ENCODE measurements around the gene RPL39L.

The RPL39L gene

GRCh38 chr3:187093320-187093719, 46.0 kb downstream of the RPL39L start:
- no peak for DNase-seq

- no peak for DNase-seq
These were observed 50.6 kb downstream of the RPL39L start for GRCh38 chr3:187088701-187089100.

GRCh38 chr3:187086831-187087230, 52.5 kb downstream of the RPL39L start:
- no peak for DNase-seq

GRCh38 chr3:187085933-187086332, 53.4 kb downstream of the RPL39L start:
- DNase-seq, result no peak

DNA sequence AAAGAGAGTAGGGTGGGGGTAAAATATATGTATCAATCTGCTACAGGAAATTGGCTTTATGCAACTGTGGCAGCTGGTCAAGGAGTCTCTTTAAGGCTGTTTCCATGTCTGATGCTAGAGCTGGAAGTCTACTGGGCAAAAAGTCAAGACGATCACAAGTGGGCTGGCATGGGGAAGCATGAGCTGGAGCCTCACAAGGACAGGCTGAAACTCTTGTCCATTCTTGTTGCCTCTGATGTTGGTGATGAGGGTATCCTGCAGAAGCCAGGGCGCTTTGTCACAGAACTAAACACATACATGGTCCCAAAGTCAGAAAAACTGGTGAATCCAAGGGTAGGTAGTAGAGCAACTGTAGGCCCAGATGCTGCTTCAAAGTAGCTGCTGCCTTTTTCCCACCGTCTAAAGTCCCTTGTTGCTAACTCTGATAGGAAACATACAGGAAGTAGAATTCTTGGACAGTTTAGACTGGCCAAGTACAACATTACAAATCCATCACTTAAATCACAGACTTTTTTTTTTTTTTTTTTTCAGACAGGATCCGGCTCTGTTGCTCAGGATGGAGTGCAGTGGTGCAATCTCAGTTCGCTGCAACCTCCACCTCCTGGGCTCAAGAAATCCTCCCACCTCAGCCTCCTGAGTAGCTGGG, 54.2 kb downstream of the RPL39L start:
- DNase-seq, result no peak

- DNase-seq, result no peak
These were observed 54.7 kb downstream of the RPL39L start for GRCh38 chr3:187084580-187084979.

- no peak for DNase-seq
These were observed 55.2 kb downstream of the RPL39L start for GRCh38 chr3:187084126-187084525.

- DNase-seq, result no peak
These were observed 56.4 kb downstream of the RPL39L start for GRCh38 chr3:187082758-187083375.

- no peak for DNase-seq
These were observed 58.4 kb downstream of the RPL39L start for GRCh38 chr3:187080799-187081450.

- DNase-seq, result no peak
These were observed 59.9 kb downstream of the RPL39L start for GRCh38 chr3:187079090-187080022.

GRCh38 chr3:187077537-187077936, 61.8 kb downstream of the RPL39L start:
- DNase-seq, result no peak

- DNase-seq, result no peak
These were observed 62.2 kb downstream of the RPL39L start for GRCh38 chr3:187077085-187077484.

DNA sequence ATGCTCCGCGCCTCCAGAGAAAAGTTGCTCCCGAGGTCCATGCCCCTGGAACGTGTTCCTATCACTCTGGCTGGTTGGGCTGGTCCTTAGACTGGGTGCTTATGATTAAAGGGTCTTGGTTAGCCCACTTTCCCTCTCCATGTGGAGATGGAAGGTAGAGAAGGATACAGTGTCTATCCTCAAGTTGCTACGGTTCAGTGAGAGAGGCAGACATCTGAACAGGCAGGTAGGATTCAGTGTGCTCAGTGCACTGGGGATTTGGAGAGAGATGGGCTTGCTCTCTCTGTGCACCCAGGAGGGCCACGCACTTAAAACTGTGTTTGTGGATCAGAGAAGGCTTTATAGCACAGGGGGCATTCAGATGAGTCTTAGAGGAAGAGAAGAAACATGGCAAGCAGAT, 63.0 kb downstream of the RPL39L start:
- no peak for DNase-seq

- DNase-seq, result no peak
These were observed 64.5 kb downstream of the RPL39L start for GRCh38 chr3:187074846-187075245.

GRCh38 chr3:187073581-187074098, 65.7 kb downstream of the RPL39L start:
- no peak for DNase-seq

DNA sequence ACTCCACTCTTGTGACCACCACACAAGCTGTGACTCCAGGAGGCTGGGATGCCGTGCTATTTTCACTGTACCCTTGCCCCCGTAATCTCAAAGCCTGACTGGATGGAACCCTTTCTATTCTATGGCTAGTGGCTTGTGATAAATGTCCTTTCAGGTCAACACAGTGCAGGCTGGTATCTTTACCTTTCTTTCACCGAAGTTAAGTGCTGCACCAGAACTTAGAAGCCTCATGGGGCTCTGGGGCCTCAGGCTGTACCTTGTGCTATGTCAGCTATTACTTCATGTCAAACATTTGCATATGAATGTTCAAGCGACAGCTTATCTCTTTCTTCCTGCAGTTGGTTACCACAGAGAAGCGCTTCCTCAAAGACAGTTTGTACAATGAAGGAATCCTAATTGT, 66.8 kb downstream of the RPL39L start:
- DNase-seq, result no peak

DNA sequence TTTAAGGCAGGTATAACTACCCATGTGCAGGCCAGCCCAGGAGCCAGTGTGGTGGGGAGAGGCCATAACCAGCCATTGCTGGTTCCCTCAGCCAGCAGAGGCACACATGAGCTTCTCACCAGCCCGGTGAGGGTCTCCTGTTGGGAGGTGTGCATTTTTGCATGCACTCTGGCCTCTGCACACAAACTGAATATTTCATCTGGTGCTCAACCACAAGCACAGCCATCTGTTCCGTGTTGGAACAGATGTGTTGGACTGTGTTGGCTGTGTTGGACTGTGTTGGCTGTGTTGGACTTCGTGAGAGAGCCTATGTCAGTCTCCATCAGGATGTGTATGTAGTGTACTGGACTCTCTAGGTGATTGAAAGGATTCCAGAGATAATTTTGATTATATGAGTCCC, 67.2 kb downstream of the RPL39L start:
- no peak for DNase-seq
